M059J (cell line): ENCODE results near the gene B3GAT3. TPM values are rescaled to one million over a fixed set of nuclear protein-coding genes. Genes with fewer than 3 reads are reported as not detected.
"Not testable (repeated sequence)": the region's sequence is repeated elsewhere in the genome, so short reads cannot be mapped to it uniquely, and the experiment has no call there.

Source experiments
- DNase-seq: peaks from one replicate; pipeline ENCODE4 v3.0.0-alpha.2; 2012; ENCODE audit warnings: low read depth
- total RNA-seq: library from RNA; depleted of rRNA; stranded (reverse); fragments of >200 nt; shearing (Covaris generic); gene quantifications from 2 replicates; pipeline ENCODE4 v1.2.3, GENCODE V29; 2014

Gene B3GAT3
- total RNA-seq, 1 experiment from 2014 or later: 44.9 TPM

GRCh38 chr11:62604460-62605120 is 17.2 kb downstream of the B3GAT3 start:
- no peak for DNase-seq

GRCh38 chr11:62603776-62604299 is 17.9 kb downstream of the B3GAT3 start:
- no peak for DNase-seq

GRCh38 chr11:62603072-62603408 is 18.7 kb downstream of the B3GAT3 start:
- DNase-seq: no peak

- DNase-seq: no peak
Measured at GRCh38 chr11:62602141-62603071, 19.4 kb downstream of the B3GAT3 start.

- DNase-seq: peak; percentile 97
Measured at GRCh38 chr11:62601372-62602140, 20.2 kb downstream of the B3GAT3 start, which contains the start of gene MTA2. Gene MTA2, minus strand, starts transcription at chr11:62601865. Its CDS starts 415 bp downstream, at chr11:62601450.

GRCh38 chr11:62601122-62601371 is 20.7 kb downstream of the B3GAT3 start:
- DNase-seq: peak; percentile 42

GRCh38 chr11:62600367-62601121 is 21.2 kb downstream of the B3GAT3 start:
- no peak for DNase-seq

GRCh38 chr11:62599901-62600300 is 21.9 kb downstream of the B3GAT3 start:
- DNase-seq: no peak

GRCh38 chr11:62599069-62599696 is 22.6 kb downstream of the B3GAT3 start:
- peak; percentile 77 for DNase-seq

GRCh38 chr11:62595124-62595523 is 26.7 kb downstream of the B3GAT3 start:
- no peak for DNase-seq

GRCh38 chr11:62593434-62594044 is 28.2 kb downstream of the B3GAT3 start:
- DNase-seq: peak; percentile 81

GRCh38 chr11:62592989-62593421 is 28.8 kb downstream of the B3GAT3 start:
- DNase-seq: no peak

- DNase-seq: no peak
Measured at GRCh38 chr11:62592146-62592815, 29.5 kb downstream of the B3GAT3 start.

- peak; percentile 99 for DNase-seq
Measured at GRCh38 chr11:62591448-62592145, 30.2 kb downstream of the B3GAT3 start, which contains the start of gene TUT1. Gene TUT1, minus strand, starts transcription at chr11:62591523. Its CDS starts 38 bp downstream, at chr11:62591485.

- no peak for DNase-seq
Measured at GRCh38 chr11:62588966-62589637, 32.7 kb downstream of the B3GAT3 start.

GRCh38 chr11:62585356-62585755 is 36.4 kb downstream of the B3GAT3 start:
- DNase-seq: not testable (repeated sequence)

- DNase-seq: not testable (repeated sequence)
Measured at GRCh38 chr11:62581735-62582134, 40.1 kb downstream of the B3GAT3 start.

- DNase-seq: no peak
Measured at GRCh38 chr11:62580959-62581715, 40.6 kb downstream of the B3GAT3 start.
